ENCODE data around the gene RIC3. TPM values are rescaled to one million over a fixed set of nuclear protein-coding genes. Genes with fewer than 3 reads are reported as not detected.

Gene RIC3
- total RNA-seq, 1 donor from 2014 or later = 12.9 TPM

DNA sequence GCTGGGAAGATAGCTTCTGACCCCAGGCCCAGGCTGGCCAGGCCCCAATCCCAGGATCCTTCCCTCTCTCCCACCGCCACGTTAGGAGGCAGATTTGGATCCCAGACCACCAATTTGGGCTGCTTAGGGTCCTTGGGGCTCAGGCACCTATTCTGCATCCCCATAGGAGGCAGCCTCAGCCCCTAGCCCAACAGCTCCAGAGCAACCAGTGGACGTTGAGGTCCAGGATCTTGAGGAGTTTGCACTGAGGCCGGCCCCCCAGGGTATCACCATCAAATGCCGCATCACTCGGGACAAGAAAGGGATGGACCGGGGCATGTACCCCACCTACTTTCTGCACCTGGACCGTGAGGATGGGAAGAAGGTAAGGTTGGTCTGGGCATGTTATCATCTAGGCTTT lies 71.8 kb downstream of the RIC3 start:
- DNase-seq (no peak), ATAC-seq (no peak)
- intact Hi-C loops (cut with DNase I) = loop anchor here (10.0 kb wide), 1 partner anchor 62 kb away; no protein-coding TSS in a partner anchor
- Histone ChIP-seq H3K27ac (no peak overlapping the region), H3K36me3 (no peaks in the 10 kb centered on the region), H3K9me3 (no peaks in the 10 kb centered on the region), H3K27me3 (no peaks in the 10 kb centered on the region), H3K4me1 (no peaks in the 10 kb centered on the region), H3K4me3 (no peak overlapping the region)
- TF ChIP-seq, protein P1, sequence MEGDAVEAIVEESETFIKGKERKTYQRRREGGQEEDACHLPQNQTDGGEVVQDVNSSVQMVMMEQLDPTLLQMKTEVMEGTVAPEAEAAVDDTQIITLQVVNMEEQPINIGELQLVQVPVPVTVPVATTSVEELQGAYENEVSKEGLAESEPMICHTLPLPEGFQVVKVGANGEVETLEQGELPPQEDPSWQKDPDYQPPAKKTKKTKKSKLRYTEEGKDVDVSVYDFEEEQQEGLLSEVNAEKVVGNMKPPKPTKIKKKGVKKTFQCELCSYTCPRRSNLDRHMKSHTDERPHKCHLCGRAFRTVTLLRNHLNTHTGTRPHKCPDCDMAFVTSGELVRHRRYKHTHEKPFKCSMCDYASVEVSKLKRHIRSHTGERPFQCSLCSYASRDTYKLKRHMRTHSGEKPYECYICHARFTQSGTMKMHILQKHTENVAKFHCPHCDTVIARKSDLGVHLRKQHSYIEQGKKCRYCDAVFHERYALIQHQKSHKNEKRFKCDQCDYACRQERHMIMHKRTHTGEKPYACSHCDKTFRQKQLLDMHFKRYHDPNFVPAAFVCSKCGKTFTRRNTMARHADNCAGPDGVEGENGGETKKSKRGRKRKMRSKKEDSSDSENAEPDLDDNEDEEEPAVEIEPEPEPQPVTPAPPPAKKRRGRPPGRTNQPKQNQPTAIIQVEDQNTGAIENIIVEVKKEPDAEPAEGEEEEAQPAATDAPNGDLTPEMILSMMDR (IDR thresholded peaks at IDR 0.05) = no peak

DNA sequence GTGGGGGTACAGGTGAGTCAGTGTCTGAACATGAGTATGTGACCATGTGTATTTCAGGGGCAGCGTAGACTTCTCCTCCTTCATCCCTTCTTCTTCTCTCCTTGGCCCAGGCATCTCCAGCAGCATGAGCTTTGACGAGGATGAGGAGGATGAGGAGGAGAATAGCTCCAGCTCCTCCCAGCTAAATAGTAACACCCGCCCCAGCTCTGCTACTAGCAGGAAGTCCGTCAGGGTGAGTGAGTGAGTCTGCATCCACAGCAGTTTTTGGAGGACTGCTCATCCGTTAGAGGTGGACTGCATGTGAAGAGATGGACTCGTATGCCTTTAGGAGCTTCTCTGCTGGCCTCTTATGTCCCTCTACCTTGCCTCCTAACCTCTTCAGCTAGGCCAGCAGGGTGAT lies 72.2 kb downstream of the RIC3 start:
- DNase-seq = no peak

DNA sequence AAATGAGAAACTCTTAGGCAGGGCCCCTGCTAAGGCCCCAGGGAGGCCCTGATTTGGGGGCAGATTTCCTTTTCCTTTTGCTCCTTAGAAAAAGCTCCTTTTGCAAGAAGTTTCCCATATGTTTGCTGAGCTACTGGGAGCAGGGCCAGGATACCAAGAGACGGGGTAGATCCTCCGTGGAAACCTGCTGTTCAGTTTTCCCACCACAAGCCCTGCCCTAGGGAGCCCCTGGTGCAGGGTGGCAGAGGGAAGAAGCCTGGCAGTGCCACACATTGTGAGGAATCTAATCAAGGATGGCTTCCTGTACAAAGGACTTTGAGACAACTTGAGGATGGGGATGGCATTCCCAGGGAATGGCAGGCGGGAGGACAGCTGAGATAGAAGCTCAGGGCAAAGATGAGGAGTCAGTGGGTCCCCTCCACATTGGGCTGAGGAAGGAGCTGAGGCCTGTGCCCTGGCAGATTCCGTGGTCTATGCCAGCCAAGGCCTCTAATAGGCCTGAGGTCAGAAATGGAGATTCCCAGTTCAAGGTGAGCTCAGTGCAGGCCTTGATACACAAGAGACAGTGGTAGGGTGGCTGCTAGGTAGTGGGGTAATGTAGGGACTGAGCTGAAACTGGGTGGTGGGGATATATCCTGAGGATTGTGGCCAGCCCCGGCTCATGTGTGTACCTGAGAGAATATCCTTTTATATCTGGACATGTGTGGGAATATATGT lies 72.9 kb downstream of the RIC3 start:
- H3K27ac ChIP-seq = no peak overlapping the region
- no peaks in the 10 kb centered on the region for H3K36me3 ChIP-seq
- no peaks in the 10 kb centered on the region for H3K9me3 ChIP-seq
- no peaks in the 10 kb centered on the region for H3K4me1 ChIP-seq
- DNase-seq (no peak), ATAC-seq (no peak)
- no peaks in the 10 kb centered on the region for H3K27me3 ChIP-seq
- no peak overlapping the region for H3K4me3 ChIP-seq
- intact Hi-C loops (cut with DNase I) = loop anchor here (10.0 kb wide), 1 partner anchor 61 kb away; no protein-coding TSS in a partner anchor
- TF ChIP-seq, protein P1 (IDR thresholded peaks at IDR 0.05) = no peak

More for the DNA sequence above, 72.2 kb downstream of the RIC3 start:
- intact Hi-C loops (cut with DNase I) = loop anchor here (10.0 kb wide), 1 partner anchor 62 kb away; no protein-coding TSS in a partner anchor
- Histone ChIP-seq H3K27ac (no peak overlapping the region), H3K27me3 (no peaks in the 10 kb centered on the region), H3K9me3 (no peaks in the 10 kb centered on the region), H3K4me3 (no peak overlapping the region), H3K4me1 (no peaks in the 10 kb centered on the region), H3K36me3 (no peaks in the 10 kb centered on the region)
- TF ChIP-seq, protein P1 (IDR thresholded peaks at IDR 0.05) = no peak
- no peak for ATAC-seq

DNA sequence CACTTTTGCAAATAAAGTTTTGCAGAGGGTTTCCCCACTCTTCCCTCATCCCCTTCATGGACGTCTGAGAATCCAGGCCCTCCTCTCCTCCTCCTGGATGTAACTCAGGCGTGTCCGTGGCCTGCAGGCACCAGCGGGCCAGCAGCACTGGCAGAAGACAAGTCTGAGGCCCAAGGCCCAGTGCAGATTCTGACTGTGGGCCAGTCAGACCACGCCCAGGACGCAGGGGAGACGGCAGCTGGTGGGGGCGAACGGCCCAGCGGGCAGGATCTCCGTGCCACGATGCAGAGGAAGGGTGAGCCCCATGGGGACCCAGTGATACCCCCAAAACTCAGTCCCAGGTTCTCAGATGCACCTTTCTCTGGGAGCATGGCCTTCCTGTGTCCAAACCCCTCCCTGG lies 73.5 kb downstream of the RIC3 start:
- Histone ChIP-seq H3K27me3 (no peaks in the 10 kb centered on the region), H3K27ac (no peak overlapping the region), H3K4me3 (no peak overlapping the region), H3K4me1 (no peaks in the 10 kb centered on the region), H3K36me3 (no peaks in the 10 kb centered on the region), H3K9me3 (no peaks in the 10 kb centered on the region)
- intact Hi-C loops (cut with DNase I) = loop anchor here (10.0 kb wide), 1 partner anchor 61 kb away; no protein-coding TSS in a partner anchor
- TF ChIP-seq, protein P1 (IDR thresholded peaks at IDR 0.05) = no peak
- no peak for ATAC-seq
- DNase-seq = no peak

DNA sequence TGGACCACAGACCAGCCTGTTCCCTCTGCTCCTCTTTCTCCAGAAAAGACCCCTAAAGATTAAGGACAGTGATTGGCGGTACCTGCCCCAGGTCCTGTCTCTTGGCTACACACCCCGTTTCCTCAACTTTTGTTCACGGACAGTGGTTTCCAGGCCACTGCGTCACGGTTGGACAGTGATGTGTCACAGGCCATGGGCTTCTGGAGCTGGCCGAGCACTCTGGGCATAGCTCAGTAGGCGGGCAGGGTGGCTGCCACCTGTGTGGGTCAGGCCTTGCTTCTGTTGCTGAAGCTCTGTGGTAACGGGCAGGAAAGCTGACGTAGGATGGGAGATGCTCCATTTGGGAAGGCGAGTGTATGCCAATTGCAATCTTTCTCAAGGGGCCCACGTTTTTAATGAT lies 74.2 kb downstream of the RIC3 start:
- Histone ChIP-seq H3K27me3 (no peaks in the 10 kb centered on the region), H3K4me3 (no peak overlapping the region), H3K9me3 (no peaks in the 10 kb centered on the region), H3K36me3 (no peaks in the 10 kb centered on the region), H3K27ac (no peak overlapping the region), H3K4me1 (no peaks in the 10 kb centered on the region)
- no peak for DNase-seq
- TF ChIP-seq, protein P1 (IDR thresholded peaks at IDR 0.05) = no peak
- ATAC-seq = no peak
- intact Hi-C loops (cut with DNase I) = loop anchor here (10.0 kb wide), 1 partner anchor 60 kb away; no protein-coding TSS in a partner anchor
